ENCODE measurements around the gene GAB1.

GRCh38 chr4:143405075-143405730 is 68.5 kb downstream of the GAB1 start:
- no peak for TF ChIP-seq POU6F1 (CRISPR knock-in tag; IDR thresholded peaks at IDR 0.05; ENCODE audit: borderline replicate concordance, low read depth)
- TF ChIP-seq ARNTL (CRISPR knock-in tag; IDR thresholded peaks at IDR 0.05; ENCODE audit: borderline replicate concordance, low read depth) = no peak
- TF ChIP-seq ZNF565 (CRISPR knock-in tag; conservative IDR thresholded peaks at IDR 0.05; ENCODE audit: low read depth) = no peak
- no peak for TF ChIP-seq CSDC2 (CRISPR knock-in tag; IDR thresholded peaks at IDR 0.05)
- no peak for TF ChIP-seq RARB (CRISPR knock-in tag; IDR thresholded peaks at IDR 0.05)
- no peak for TF ChIP-seq BACH2 (CRISPR knock-in tag; IDR thresholded peaks at IDR 0.05; ENCODE audit: borderline replicate concordance)
- no peak for TF ChIP-seq PATZ1 (CRISPR knock-in tag; IDR thresholded peaks at IDR 0.05; ENCODE audit: borderline replicate concordance)
- no peak for TF ChIP-seq TOX (CRISPR knock-in tag; IDR thresholded peaks at IDR 0.05; ENCODE audit: borderline replicate concordance)
- TF ChIP-seq ZFP3 (CRISPR knock-in tag; IDR thresholded peaks at IDR 0.05) = no peak
- TF ChIP-seq CREB5 (CRISPR knock-in tag; IDR thresholded peaks at IDR 0.05; ENCODE audit: low read depth) = no peak
- TF ChIP-seq ZFP30 (CRISPR knock-in tag; IDR thresholded peaks at IDR 0.05) = no peak
